ENCODE data around the gene KDM4B. TPM values are rescaled to one million over a fixed set of nuclear protein-coding genes. Genes with fewer than 3 reads are reported as not detected.

Gene KDM4B
- total and polyA plus RNA-seq, 4 donors, result 3.2 to 19.7 (median 12.9) TPM

DNA sequence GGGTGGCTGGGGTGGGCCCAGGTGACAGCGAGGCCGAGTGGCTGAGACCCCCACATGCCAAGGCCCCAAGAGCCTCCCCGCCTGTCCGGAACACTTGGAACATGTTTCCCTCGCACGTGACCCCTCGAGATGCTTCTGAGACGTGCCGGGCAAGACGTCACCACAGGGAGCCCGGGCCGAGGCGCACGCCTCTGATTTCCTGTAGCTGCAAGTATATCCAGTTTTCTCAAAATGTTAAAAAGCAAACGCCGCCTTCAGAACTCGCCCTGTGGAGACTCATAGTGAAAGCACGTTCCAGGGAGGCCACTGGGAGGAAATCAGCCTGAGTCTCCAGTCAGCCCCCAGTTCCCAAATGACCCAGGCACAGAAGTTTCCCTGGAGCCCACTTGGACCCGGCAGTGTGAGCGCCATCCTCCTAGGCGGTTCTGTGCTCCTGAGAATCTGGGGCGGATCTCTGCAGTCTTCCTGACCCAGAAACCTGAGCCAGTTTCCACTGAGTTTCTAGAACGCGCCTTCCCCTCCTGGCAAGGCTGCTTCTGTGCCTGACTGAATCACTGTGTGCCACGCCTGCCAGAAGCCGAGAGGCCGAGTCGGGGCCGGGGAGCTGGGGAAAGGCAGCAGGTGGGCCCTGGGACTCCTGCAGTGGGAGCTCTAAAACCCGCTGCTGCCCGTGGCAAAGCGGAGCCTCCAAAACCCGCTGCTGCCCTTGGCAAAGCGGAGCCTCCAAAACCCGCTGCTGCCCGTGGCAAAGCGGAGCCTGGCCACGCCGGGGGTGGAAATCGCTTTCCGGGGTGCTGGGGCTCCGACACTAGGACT lies 179.3 kb downstream of the KDM4B start:
- no peak for DNase-seq (ENCODE audit: low spot score)
- Histone ChIP-seq H3K27ac (ENCODE audit: low read depth in 1 of 2, low read length in 2 of 2) (no peak overlapping the region), H3K9me3 (ENCODE audit: control insufficient read depth in 4 of 4, low read length in 3 of 4) (no peaks in the 10 kb centered on the region), H3K36me3 (ENCODE audit: control insufficient read depth in 4 of 4, insufficient read depth in 3 of 4, low read depth in 1 of 4, low read length in 3 of 4) (peaks cover 0 to 30% (median 22%) of the 10 kb centered on the region in 4 donors), H3K9ac (ENCODE audit: low read depth in 1 of 2, low read length in 2 of 2) (no peak overlapping the region), H3K4me1 (ENCODE audit: control insufficient read depth in 4 of 4, insufficient read depth in 4 of 4, low read length in 3 of 4) (no peaks in the 10 kb centered on the region), H3K4me3 (ENCODE audit: low read depth in 1 of 3, low read length in 3 of 3) (no peak overlapping the region), H3K27me3 (ENCODE audit: control insufficient read depth in 4 of 4, insufficient read depth in 4 of 4, low read length in 3 of 4) (no peaks in the 10 kb centered on the region)
- WGBS, result 95% methylated on average over 42 of the region's 42 CpGs
- no peak for TF ChIP-seq HNF4G (IDR thresholded peaks at IDR 0.05)
- no peak for TF ChIP-seq TAF1 (conservative IDR thresholded peaks at IDR 0.05)
- no peak for TF ChIP-seq SP1 (IDR thresholded peaks at IDR 0.05)
- TF ChIP-seq, protein P1, sequence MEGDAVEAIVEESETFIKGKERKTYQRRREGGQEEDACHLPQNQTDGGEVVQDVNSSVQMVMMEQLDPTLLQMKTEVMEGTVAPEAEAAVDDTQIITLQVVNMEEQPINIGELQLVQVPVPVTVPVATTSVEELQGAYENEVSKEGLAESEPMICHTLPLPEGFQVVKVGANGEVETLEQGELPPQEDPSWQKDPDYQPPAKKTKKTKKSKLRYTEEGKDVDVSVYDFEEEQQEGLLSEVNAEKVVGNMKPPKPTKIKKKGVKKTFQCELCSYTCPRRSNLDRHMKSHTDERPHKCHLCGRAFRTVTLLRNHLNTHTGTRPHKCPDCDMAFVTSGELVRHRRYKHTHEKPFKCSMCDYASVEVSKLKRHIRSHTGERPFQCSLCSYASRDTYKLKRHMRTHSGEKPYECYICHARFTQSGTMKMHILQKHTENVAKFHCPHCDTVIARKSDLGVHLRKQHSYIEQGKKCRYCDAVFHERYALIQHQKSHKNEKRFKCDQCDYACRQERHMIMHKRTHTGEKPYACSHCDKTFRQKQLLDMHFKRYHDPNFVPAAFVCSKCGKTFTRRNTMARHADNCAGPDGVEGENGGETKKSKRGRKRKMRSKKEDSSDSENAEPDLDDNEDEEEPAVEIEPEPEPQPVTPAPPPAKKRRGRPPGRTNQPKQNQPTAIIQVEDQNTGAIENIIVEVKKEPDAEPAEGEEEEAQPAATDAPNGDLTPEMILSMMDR (IDR thresholded peaks at IDR 0.05; ENCODE audit: low read depth, low read length, missing input control), result no peak
- TF ChIP-seq, protein P2, sequence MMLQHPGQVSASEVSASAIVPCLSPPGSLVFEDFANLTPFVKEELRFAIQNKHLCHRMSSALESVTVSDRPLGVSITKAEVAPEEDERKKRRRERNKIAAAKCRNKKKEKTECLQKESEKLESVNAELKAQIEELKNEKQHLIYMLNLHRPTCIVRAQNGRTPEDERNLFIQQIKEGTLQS (IDR thresholded peaks at IDR 0.05), result no peak

DNA sequence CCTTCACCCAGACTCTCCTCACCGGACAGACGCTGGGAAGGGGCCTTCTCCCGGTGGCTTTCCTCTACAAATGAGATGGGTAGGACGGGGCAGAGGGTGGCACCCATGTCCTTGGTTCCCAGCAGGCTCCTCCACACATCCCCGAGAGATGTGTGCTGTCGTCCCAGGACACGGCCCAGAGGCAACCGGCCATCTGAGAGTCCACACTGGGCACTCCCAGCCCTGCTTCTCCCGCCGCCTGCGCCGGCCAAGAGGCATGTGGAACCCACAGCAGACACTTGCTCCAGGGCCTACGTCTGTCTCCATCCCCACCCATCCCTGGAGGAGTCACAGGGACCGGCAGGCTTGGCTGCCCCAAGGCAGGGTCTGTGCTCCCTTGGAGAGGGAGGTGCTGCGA lies 179.9 kb downstream of the KDM4B start:
- no peak for DNase-seq (ENCODE audit: low spot score)
- WGBS, result 95% methylated on average over 15 of the region's 15 CpGs
- H3K4me3 ChIP-seq (ENCODE audit: low read depth in 1 of 3, low read length in 3 of 3), result no peak overlapping the region
- no peaks in the 10 kb centered on the region for H3K9me3 ChIP-seq (ENCODE audit: control insufficient read depth in 4 of 4, low read length in 3 of 4)
- peaks cover 0 to 30% (median 20%) of the 10 kb centered on the region in 4 donors for H3K36me3 ChIP-seq (ENCODE audit: control insufficient read depth in 4 of 4, insufficient read depth in 3 of 4, low read depth in 1 of 4, low read length in 3 of 4)
- no peak overlapping the region for H3K27ac ChIP-seq (ENCODE audit: low read depth in 1 of 2, low read length in 2 of 2)
- H3K9ac ChIP-seq (ENCODE audit: low read depth in 1 of 2, low read length in 2 of 2), result no peak overlapping the region
- H3K27me3 ChIP-seq (ENCODE audit: control insufficient read depth in 4 of 4, insufficient read depth in 4 of 4, low read length in 3 of 4), result no peaks in the 10 kb centered on the region
- no peaks in the 10 kb centered on the region for H3K4me1 ChIP-seq (ENCODE audit: control insufficient read depth in 4 of 4, insufficient read depth in 4 of 4, low read length in 3 of 4)
- TF ChIP-seq, protein P3, sequence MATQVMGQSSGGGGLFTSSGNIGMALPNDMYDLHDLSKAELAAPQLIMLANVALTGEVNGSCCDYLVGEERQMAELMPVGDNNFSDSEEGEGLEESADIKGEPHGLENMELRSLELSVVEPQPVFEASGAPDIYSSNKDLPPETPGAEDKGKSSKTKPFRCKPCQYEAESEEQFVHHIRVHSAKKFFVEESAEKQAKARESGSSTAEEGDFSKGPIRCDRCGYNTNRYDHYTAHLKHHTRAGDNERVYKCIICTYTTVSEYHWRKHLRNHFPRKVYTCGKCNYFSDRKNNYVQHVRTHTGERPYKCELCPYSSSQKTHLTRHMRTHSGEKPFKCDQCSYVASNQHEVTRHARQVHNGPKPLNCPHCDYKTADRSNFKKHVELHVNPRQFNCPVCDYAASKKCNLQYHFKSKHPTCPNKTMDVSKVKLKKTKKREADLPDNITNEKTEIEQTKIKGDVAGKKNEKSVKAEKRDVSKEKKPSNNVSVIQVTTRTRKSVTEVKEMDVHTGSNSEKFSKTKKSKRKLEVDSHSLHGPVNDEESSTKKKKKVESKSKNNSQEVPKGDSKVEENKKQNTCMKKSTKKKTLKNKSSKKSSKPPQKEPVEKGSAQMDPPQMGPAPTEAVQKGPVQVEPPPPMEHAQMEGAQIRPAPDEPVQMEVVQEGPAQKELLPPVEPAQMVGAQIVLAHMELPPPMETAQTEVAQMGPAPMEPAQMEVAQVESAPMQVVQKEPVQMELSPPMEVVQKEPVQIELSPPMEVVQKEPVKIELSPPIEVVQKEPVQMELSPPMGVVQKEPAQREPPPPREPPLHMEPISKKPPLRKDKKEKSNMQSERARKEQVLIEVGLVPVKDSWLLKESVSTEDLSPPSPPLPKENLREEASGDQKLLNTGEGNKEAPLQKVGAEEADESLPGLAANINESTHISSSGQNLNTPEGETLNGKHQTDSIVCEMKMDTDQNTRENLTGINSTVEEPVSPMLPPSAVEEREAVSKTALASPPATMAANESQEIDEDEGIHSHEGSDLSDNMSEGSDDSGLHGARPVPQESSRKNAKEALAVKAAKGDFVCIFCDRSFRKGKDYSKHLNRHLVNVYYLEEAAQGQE (IDR thresholded peaks at IDR 0.05), result no peak
- TF ChIP-seq, protein P2 (IDR thresholded peaks at IDR 0.05), result no peak
- TF ChIP-seq HNF4A (conservative IDR thresholded peaks at IDR 0.05) (no peak), JUND (IDR thresholded peaks at IDR 0.05) (no peak), RXRA (IDR thresholded peaks at IDR 0.05) (no peak)

DNA sequence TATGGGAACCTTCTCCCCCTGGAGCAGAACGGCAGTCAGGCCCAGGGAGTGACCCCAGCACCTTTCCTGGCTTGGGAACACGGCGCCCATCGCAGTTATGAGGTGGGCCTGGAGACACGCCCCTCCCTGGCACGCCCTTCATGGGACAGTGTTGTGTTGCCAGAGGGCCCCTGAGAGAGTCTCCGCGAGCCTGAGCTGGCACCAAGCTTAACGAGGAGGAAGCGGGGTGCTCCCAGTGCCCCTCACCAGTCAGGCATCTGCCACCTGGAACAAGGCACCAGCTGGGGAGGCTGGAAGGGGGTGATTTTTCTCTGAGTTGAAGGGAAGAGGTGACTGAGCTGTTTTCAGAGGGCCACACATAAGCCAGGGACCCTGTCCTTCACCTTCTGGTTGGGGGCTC lies 180.6 kb downstream of the KDM4B start:
- no peaks in the 10 kb centered on the region for H3K27me3 ChIP-seq (ENCODE audit: control insufficient read depth in 4 of 4, insufficient read depth in 4 of 4, low read length in 3 of 4)
- no peak for TF ChIP-seq SP1 (IDR thresholded peaks at IDR 0.05)
- H3K4me1 ChIP-seq (ENCODE audit: control insufficient read depth in 4 of 4, insufficient read depth in 4 of 4, low read length in 3 of 4), result no peaks in the 10 kb centered on the region
- H3K27ac ChIP-seq (ENCODE audit: low read depth in 1 of 2, low read length in 2 of 2), result no peak overlapping the region
- H3K9me3 ChIP-seq (ENCODE audit: control insufficient read depth in 4 of 4, low read length in 3 of 4), result no peaks in the 10 kb centered on the region
- H3K4me3 ChIP-seq (ENCODE audit: low read depth in 1 of 3, low read length in 3 of 3), result no peak overlapping the region
- DNase-seq (ENCODE audit: low spot score), result no peak
- no peak overlapping the region for H3K9ac ChIP-seq (ENCODE audit: low read depth in 1 of 2, low read length in 2 of 2)
- peaks cover 0 to 25% (median 19%) of the 10 kb centered on the region in 4 donors for H3K36me3 ChIP-seq (ENCODE audit: control insufficient read depth in 4 of 4, insufficient read depth in 3 of 4, low read depth in 1 of 4, low read length in 3 of 4)
- 92% methylated on average over 10 of the region's 10 CpGs for WGBS
